NCI-H69 (cell line): ENCODE results near the gene C19orf44.
"Not testable (repeated sequence)": the region's sequence is repeated elsewhere in the genome, so short reads cannot be mapped to it uniquely, and the experiment has no call there.

Source experiments
- DNase-seq: peaks from one replicate; lab custom pipeline; 2025; lab: John Stamatoyannopoulos, UW

Gene C19orf44

GRCh38 chr19:16495982-16496612 lies at the start of gene C19orf44, which contains the start of gene CALR3:
C19orf44 (plus strand) TSS chr19:16496394; CDS start chr19:16500793, 4,399 bp downstream.
CALR3 (minus strand) TSS chr19:16496167; CDS start chr19:16496129, 38 bp downstream.
- DNase-seq, result peak; percentile 100

- no peak for DNase-seq
These were observed 49.3 kb upstream of the C19orf44 start for GRCh38 chr19:16446724-16447368.

- not testable (repeated sequence) for DNase-seq
These were observed 47.3 kb upstream of the C19orf44 start for GRCh38 chr19:16448872-16449271.

GRCh38 chr19:16449330-16449961 lies 46.7 kb upstream of the C19orf44 start:
- DNase-seq, result no peak

- no peak for DNase-seq
These were observed 43.9 kb upstream of the C19orf44 start for GRCh38 chr19:16452325-16452724.

GRCh38 chr19:16454351-16454918 lies 41.8 kb upstream of the C19orf44 start:
- DNase-seq, result no peak

- no peak for DNase-seq
These were observed 40.7 kb upstream of the C19orf44 start for GRCh38 chr19:16455489-16455888.

GRCh38 chr19:16456652-16457194 lies 39.5 kb upstream of the C19orf44 start:
- peak; percentile 42 for DNase-seq

GRCh38 chr19:16457195-16457953 lies 38.8 kb upstream of the C19orf44 start:
- peak; percentile 92 for DNase-seq

- DNase-seq, result no peak
These were observed 38.3 kb upstream of the C19orf44 start for GRCh38 chr19:16457954-16458331.

- DNase-seq, result peak; percentile 46
These were observed 37.5 kb upstream of the C19orf44 start for GRCh38 chr19:16458391-16459341.

- DNase-seq, result peak; percentile 53
These were observed 36.5 kb upstream of the C19orf44 start for GRCh38 chr19:16459680-16460079.

- DNase-seq, result no peak
These were observed 35.7 kb upstream of the C19orf44 start for GRCh38 chr19:16460454-16460853.

GRCh38 chr19:16461630-16462051 lies 34.6 kb upstream of the C19orf44 start:
- no peak for DNase-seq

GRCh38 chr19:16462757-16463250 lies 33.4 kb upstream of the C19orf44 start:
- DNase-seq, result peak; percentile 30

GRCh38 chr19:16463341-16463990 lies 32.7 kb upstream of the C19orf44 start:
- DNase-seq, result no peak

- DNase-seq, result no peak
These were observed 32.1 kb upstream of the C19orf44 start for GRCh38 chr19:16463991-16464575.

- no peak for DNase-seq
These were observed 31.0 kb upstream of the C19orf44 start for GRCh38 chr19:16465239-16465638.

- not testable (repeated sequence) for DNase-seq
These were observed 29.3 kb upstream of the C19orf44 start for GRCh38 chr19:16466802-16467427.
